Measurements from ENCODE around the gene HOXA9. TPM values are rescaled to one million over a fixed set of nuclear protein-coding genes. Genes with fewer than 3 reads are reported as not detected.
A peak's percentile ranks its signal among the peaks of the same experiment; 100 is the strongest.

HOXA9 gene
- total RNA-seq, 1 donor from 2014 or later = not detected

- Mint-ChIP-seq H3K27me3 (no peaks in the 10 kb centered on the region), H3K4me3 (ENCODE audit: low read depth) (peak overlapping the region; percentile 97), H3K27ac (peak overlapping the region; percentile 99), H3K4me1 (ENCODE audit: low read depth) (peaks cover 93% of the 10 kb centered on the region), H3K9me3 (ENCODE audit: low read depth) (no peaks in the 10 kb centered on the region), H3K36me3 (ENCODE audit: insufficient read depth) (peaks cover 11% of the 10 kb centered on the region)
- TF ChIP-seq, protein P1, sequence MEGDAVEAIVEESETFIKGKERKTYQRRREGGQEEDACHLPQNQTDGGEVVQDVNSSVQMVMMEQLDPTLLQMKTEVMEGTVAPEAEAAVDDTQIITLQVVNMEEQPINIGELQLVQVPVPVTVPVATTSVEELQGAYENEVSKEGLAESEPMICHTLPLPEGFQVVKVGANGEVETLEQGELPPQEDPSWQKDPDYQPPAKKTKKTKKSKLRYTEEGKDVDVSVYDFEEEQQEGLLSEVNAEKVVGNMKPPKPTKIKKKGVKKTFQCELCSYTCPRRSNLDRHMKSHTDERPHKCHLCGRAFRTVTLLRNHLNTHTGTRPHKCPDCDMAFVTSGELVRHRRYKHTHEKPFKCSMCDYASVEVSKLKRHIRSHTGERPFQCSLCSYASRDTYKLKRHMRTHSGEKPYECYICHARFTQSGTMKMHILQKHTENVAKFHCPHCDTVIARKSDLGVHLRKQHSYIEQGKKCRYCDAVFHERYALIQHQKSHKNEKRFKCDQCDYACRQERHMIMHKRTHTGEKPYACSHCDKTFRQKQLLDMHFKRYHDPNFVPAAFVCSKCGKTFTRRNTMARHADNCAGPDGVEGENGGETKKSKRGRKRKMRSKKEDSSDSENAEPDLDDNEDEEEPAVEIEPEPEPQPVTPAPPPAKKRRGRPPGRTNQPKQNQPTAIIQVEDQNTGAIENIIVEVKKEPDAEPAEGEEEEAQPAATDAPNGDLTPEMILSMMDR (IDR thresholded peaks at IDR 0.05; ENCODE audit: unreplicated experiment) = no peak
- no peak for DNase-seq (ENCODE audit: low spot score, unreplicated experiment)
Observed at GRCh38 chr7:27123477-27124053, 41.8 kb downstream of the HOXA9 start.

- TF ChIP-seq, protein P1 (IDR thresholded peaks at IDR 0.05; ENCODE audit: unreplicated experiment) = no peak
- Mint-ChIP-seq H3K36me3 (ENCODE audit: insufficient read depth) (peaks cover 9% of the 10 kb centered on the region), H3K4me3 (ENCODE audit: low read depth) (peak overlapping the region; percentile 97), H3K27me3 (no peaks in the 10 kb centered on the region), H3K9me3 (ENCODE audit: low read depth) (no peaks in the 10 kb centered on the region), H3K27ac (peak overlapping the region; percentile 99), H3K4me1 (ENCODE audit: low read depth) (peaks cover 94% of the 10 kb centered on the region)
- DNase-seq (ENCODE audit: low spot score, unreplicated experiment) = no peak
Observed at GRCh38 chr7:27123007-27123476, 42.3 kb downstream of the HOXA9 start.

DNA sequence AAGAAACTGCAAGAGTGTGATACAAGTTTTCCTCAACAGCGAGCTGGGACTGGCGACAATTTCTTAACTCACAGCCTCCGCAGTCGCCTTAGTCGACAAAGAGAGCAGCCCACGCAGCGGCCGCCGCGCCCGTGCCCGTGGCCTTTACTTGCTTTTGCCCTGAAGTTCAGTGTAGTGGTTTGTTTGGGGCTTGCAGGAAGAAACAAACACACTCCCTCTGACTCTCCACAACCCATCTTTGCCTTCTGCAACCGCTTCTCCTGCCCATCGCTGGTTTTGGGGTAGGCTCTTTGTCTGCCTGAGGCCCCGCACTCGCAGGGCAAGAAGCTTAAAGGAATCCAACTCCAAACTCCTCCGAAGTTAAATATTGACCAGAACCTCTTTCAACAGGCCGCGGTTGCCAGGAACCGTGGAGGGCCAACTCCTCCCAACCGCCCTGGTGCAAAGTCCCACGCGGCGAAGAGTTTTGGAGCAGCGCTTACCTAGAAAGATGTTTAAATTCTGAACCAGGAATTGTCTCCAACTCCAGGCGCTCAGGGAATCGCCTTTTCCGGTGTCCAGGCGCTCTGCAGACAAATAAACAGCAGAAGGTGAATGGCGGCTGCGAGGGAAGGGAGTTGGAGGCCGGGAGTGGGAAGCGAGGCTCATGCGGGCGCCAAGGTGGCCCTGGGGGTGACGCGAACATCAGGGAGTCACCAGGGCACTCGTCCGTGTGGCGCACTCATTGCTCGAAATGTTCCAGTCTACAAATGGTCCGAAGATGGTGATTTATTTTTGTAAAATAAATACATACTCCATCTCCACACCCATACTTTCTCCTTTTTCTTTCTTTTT, 43.0 kb downstream of the HOXA9 start:
- peaks cover 15% of the 10 kb centered on the region for H3K36me3 Mint-ChIP-seq (ENCODE audit: insufficient read depth)
- peak overlapping the region; percentile 99 for H3K27ac Mint-ChIP-seq
- H3K9me3 Mint-ChIP-seq (ENCODE audit: low read depth) = no peaks in the 10 kb centered on the region
- TF ChIP-seq, protein P1 (IDR thresholded peaks at IDR 0.05; ENCODE audit: unreplicated experiment) = no peak
- H3K27me3 Mint-ChIP-seq = no peaks in the 10 kb centered on the region
- no peak for DNase-seq (ENCODE audit: low spot score, unreplicated experiment)
- peak overlapping the region; percentile 97 for H3K4me3 Mint-ChIP-seq (ENCODE audit: low read depth)
- peaks cover 94% of the 10 kb centered on the region for H3K4me1 Mint-ChIP-seq (ENCODE audit: low read depth)

DNA sequence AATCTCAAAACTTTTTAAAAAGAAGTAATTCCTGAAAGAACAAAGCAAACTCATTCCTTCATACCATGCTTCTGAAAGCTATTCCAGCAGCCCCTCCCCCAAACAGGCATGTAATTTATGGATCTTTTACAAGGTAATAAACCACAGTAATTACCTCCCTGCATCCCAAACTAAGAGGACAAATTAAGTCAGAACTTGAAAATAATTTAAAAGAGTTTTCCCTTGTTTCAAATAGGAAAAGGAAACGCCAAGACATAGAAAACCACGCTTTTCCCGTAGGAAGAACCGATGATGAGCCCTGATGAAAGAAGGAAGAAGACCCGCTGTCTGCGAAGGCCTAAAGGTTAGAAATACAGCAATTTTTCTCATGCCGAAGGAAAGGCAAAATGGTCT, 43.7 kb downstream of the HOXA9 start:
- Mint-ChIP-seq H3K4me1 (ENCODE audit: low read depth) (peaks cover 94% of the 10 kb centered on the region), H3K9me3 (ENCODE audit: low read depth) (no peaks in the 10 kb centered on the region), H3K36me3 (ENCODE audit: insufficient read depth) (peaks cover 15% of the 10 kb centered on the region), H3K27me3 (no peaks in the 10 kb centered on the region), H3K4me3 (ENCODE audit: low read depth) (peak overlapping the region; percentile 97), H3K27ac (peak overlapping the region; percentile 99)
- TF ChIP-seq, protein P1 (IDR thresholded peaks at IDR 0.05; ENCODE audit: unreplicated experiment) = no peak
- DNase-seq (ENCODE audit: low spot score, unreplicated experiment) = no peak

- TF ChIP-seq, protein P1 (IDR thresholded peaks at IDR 0.05; ENCODE audit: unreplicated experiment) = no peak
- no peaks in the 10 kb centered on the region for H3K9me3 Mint-ChIP-seq (ENCODE audit: low read depth)
- H3K27ac Mint-ChIP-seq = peak overlapping the region; percentile 99
- DNase-seq (ENCODE audit: low spot score, unreplicated experiment) = no peak
- H3K4me1 Mint-ChIP-seq (ENCODE audit: low read depth) = peaks cover 85% of the 10 kb centered on the region
- no peaks in the 10 kb centered on the region for H3K27me3 Mint-ChIP-seq
- peaks cover 15% of the 10 kb centered on the region for H3K36me3 Mint-ChIP-seq (ENCODE audit: insufficient read depth)
- H3K4me3 Mint-ChIP-seq (ENCODE audit: low read depth) = peak overlapping the region; percentile 97
Observed at GRCh38 chr7:27119412-27119911, 45.9 kb downstream of the HOXA9 start.

Data from progenitor cell of endocrine pancreas (in vitro differentiated cells).